COR-L47 (cell line): ENCODE results near the gene C1orf159.

Source experiments
- DNase-seq: peaks from one replicate; lab custom pipeline; 2025; lab: John Stamatoyannopoulos, UW

C1orf159 gene

DNA sequence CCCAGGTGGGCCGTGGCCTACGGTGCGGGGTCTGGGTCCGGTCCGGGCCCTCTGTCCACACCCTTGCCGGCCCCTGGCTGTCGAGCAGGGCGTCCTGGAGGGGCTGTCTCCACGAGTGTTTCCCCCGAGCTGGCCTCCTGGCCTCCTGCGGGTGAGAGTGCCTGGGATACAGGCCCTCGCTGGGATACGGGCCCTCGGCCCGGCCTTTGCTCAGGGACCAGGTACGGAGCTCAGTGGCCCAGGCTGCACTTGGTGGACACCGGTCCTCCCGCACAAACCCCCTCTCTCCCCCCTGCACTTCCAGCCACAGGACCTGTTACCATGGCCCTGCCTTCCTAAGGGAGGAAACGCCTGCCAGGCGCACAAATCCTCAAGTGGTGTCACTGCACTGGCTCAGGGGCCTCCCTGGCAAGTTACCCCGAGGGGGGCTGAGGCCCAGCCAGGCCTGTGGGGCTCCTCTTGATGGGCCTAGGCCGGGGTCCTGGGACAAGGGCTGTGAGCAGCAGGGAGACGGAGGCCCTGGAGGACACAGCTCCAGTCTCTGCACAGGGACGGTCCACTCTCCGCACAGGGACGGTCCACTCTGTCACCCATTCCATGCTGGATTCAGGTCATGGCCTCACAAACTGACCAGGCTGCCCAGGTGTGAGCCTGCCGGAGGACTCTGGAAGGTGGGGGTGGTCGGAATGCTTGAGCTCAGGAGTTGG lies 23.6 kb downstream of the C1orf159 start:
- no peak for DNase-seq

DNA sequence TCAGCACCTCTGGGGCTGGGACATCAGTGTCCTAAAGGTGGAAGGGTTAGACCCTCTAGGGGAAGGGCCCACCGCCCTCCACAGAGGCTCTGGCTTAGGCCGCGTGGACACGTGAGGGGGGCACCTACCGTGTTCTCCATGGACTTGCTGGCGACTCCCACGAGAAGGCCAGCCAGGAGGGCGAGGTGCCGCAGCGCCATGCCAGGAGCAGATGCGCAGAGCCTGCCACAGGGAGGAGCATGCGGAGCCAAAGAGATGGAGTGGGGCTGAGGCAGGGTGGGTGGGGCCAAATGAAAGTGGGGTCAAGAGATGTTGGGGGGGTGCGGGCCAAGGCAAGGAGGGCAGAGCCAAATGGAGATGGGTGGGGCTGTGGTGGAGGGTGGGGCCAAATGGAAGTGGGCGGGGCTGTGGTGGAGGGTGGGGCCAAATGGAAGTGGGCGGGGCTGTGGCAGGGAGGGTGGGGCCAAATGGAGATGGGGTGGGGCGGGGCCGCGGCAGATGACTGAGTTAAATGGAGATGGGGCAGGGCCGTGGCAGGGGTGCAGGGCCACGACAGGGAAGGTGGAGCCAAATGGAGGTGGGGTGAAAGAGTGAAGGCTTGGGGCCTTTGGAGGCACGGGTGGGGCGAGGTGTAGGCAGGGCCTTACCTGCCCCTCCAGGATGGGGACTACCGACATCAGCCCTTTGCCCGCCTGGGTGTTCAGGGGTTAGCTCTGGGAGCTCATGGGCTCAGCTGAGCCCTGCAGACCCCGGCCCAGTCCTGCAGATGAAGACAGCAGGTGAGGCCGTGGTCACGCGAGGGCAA lies 24.3 kb downstream of the C1orf159 start:
- no peak for DNase-seq

DNA sequence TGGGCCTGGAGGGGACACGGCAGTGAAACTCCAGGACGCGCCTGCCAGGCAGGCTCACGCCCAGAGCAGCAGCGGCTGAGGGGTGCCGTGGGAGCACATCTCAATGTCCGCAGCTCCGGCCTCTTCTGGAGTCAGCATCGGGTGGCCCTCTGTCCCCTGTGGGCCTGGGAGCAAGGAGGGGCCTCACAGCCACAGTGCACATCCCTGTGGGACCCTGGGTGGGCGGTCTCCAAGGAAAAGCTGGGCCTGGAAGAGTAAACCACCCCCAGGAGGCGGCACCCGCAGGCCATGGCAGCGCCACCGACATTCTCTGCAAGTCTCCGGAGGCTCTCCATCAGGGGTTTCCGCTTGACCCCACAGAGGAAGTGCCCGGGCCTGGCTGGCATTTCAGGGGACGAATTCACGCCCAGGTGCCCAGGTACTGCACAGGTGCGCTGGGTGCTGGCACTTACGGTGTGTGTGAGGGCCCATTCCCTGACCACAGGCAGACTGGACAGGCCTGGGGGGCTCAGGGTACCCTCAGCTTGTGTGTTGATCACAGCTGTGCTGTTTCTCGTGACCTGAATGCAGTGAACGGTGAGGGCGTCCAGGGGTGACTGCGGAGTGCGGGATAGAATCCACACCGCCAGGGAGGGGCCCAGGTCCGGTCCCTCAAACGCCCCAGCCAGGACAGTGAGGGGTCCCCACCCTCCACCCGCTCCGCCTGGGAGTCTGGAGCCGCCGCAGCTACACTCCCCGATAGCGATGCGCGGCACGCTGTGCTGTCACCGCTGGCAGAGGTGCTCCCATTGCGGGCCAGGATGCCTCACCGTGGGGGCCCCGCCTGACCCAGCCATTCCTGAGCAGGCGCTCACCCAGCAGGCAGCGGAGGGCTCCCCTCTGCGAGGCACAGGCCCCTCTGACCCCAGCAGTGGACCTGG lies 25.2 kb downstream of the C1orf159 start:
- no peak for DNase-seq

DNA sequence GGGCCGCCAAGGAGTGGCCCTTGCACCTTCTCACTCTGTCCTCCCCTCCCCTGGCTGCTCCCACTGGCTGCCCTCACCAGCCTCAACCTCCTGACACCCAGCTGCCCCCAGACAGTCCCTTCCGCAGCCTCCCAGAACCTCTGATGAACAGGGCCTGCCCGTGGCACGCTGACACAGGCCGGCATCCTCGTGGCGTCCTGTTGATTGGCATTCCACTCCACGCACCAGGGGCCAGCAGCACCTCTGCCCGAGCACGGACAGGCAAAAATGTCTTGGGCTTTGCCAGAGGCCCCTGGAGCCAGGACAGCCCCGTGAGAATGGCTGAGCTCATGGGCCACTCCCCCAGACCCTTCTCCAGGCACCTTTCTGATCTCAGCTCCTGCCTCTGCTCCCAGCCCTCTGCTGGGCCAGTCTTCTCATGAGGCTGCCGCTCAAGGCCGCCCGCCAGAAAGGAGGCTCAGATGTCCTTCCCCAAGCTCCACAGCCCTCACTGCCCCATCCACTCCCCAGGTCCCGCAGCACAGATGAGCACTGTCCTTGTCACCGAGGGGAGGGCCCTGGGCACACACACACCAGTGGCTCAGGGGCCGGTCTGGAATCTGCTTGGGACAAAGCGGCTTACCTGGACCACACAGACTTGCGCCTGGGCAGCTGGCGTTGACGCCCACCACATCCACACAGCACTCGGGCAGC lies 26.0 kb downstream of the C1orf159 start:
- DNase-seq: no peak

DNA sequence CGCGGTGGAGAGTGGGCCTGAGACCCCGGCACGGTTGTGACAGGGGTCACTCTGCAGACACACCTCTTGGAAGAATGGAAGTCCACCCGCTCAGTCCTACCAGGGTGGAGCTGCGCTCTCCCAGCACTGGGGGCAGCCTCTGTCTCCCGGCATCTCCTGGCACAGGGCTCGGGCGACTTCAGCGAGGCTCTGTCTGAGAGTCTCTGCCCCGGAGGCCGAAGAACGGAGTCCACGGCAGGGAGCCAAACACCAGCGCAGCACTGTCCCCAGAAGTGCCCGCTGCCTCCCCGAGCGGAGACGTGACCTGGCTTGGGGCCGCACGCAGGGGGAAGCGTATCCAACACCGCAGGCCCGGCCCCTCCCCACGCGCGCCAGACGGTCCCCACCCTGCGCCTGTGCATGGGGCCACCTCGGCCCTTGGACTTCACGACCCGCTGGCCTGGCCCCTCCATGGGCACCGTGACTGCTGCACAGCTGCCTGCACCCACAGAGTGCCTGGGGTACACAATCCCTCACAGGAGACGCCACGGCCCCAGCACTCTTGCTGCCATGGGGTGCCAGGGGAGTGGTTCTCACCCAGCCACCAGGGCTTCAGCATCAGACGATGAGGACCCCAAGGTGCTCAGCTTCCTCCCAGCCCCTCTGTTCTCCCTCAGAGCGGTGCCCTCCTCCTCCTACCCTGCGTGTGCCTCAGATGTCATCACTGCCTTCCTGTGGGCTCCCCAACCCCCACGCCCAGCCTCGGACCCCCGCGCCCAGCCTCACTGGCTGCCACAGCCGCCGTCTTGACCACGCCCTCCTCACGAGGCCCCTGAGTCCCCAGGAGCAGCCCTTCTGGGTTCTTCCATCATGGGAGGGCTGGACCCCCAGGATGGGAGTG lies 26.8 kb downstream of the C1orf159 start:
- no peak for DNase-seq

DNA sequence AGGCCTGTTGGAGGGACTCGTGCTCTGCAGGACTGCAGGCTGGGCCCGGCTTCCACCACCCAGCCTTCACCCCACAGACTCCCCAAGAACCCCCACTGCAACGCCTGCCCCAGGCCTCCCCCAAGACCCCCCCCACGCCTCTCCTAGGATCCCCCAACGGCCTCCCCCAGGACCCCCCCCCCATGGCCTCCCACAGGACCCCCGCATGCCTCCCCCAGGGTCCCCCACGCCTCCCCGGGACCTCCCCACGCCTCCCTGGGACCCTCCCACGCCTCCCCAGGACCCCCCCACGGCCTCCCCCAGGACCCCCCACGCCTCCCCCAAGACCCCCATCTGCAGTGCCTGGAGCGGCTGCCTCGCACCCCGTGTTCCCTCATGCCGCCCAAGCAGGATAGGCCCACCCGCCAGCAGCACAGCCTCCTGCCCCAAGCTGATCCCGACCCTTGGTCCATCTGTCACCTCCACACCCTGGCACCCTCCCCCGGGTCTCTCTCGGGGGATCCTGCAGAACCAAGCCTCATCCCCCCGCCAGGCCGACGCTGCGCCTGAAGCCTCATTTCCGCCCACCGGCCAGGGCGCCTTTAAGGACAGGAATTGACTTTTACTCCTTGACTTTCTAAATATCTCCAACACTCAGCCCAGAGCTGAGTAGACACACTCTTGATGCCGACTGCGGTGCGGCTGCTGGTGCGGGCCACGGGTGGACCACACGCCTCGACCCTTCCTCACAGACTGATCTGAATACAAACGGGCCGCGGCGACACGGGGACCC lies 27.7 kb downstream of the C1orf159 start:
- DNase-seq: no peak

DNA sequence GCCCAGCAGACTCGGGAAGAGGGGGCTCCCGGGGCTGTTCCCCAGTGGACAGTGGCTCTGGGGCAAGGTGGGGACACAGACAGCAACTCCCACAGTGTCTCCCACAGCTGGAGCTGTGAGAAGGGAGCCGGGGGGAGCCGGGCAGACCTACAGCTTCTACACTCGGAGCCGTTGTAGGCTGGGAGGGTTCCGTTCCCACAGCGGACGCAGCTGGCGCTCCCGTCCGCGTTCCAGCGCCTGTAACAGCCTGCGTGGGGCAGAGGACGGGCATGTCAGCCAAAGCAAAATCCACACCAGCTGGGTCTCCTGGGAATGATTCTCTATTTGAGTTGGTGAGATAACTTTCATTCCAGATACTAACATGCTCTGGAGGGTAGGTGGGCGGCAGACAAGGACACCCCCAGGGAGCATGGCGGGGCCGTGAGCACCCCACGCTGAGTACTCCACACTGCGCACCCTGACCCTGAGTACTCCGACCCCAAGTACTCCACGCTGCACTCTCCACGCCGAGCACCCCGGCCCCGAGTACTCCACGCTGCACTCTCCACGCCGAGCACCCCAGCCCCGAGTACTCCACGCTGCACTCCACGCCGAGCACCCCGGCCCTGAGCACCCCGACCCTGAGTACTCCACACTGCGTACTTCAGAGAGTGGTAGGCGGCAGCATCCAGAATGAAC lies 28.4 kb downstream of the C1orf159 start:
- no peak for DNase-seq

DNA sequence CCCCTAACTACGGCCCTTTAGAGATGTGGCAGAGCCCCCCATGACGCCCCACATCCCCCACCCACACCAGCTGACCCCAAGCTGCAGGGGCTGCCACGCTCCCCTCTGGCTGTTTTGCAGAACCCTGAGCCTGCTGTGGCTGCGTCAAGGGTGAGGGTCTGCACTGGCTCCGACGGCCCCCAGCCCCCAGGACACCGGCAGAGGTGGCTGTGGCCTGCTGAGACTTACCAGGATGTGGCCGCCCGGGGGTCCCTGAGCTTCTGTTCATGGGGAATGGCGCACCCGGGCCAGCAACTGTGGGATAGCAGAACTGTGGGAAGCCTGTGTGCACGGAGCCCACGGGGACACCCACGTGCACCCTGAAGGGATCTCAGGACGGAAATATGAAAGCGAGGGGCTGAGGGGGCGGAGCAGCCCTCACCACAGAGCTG lies 29.0 kb downstream of the C1orf159 start:
- DNase-seq: no peak

DNA sequence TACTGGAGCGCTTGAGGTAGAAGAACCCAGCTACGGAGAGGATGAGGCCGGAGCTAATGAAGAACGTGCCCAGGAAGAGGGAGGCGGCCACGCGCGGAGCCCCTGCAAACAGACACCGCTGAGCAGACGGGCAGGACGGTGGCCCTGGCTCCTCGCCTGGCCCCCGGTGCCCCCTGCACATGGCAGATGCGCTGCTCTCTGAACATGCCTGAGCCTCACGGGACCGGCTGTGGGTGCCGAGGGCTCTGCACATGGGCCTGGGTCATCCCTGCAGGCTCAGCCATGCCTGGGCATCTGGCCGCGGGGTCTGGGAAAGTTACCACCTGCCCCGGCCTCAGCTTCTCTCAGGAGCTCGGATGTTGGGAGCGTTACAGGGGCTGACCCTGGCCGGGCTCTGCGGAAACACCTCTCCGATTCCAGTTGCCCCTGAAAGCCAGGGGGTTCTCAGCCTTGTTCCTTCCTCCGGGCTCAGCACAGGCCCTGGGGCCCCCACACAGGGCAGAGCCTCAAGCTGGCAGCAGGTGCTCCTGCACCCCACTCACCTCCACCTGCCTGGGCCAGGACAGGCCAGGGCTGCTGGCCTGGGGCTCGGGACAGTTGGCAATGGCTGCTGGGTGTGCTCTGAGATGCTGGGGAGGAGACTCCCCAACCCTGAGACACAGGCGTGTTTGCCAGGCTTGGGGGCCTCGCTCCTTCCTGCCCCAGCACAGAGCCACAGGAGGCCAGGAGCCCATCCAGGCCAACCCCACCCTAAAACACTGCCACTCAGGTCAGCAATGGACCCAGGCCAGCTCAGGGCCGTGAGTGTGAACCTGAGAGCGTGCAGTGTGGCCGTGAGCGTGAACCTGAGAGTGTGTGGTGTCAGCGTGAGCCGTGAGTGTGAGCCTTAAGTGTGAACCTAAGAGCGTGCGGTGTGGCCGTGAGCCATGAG lies 29.7 kb downstream of the C1orf159 start:
- DNase-seq: no peak

DNA sequence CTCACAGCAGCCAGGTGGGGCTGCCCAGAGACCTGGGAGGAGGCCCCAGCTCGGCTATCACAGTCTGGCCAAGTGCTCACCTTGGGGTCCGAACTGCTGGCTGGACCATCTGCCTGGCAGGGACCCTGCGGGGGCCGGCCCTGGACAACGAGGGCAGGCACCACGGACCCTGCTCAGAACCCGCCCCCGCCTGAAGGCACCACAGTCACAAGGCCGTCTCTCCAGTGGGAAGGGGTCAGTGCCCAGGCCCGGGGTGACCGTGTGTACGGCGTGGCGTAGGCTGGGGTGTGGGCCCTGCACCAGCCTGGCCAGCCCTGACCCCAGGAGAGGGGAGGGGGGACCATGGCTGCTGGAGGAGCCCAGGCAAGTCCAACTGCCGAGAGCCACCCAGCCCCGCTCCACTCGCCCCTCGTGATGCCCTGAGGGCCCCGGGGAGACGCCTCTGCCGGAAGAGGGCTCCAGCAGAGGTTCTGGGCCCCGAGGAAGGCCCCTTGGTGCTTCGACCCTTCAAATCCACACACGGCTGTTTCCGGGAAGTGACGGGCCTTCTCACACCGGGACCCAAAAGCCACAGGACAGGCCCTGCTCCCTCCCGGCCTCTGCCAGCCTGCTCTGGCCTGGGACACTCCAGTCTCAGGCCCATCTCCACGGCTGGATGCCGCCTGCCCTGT lies 30.6 kb downstream of the C1orf159 start:
- DNase-seq: no peak

DNA sequence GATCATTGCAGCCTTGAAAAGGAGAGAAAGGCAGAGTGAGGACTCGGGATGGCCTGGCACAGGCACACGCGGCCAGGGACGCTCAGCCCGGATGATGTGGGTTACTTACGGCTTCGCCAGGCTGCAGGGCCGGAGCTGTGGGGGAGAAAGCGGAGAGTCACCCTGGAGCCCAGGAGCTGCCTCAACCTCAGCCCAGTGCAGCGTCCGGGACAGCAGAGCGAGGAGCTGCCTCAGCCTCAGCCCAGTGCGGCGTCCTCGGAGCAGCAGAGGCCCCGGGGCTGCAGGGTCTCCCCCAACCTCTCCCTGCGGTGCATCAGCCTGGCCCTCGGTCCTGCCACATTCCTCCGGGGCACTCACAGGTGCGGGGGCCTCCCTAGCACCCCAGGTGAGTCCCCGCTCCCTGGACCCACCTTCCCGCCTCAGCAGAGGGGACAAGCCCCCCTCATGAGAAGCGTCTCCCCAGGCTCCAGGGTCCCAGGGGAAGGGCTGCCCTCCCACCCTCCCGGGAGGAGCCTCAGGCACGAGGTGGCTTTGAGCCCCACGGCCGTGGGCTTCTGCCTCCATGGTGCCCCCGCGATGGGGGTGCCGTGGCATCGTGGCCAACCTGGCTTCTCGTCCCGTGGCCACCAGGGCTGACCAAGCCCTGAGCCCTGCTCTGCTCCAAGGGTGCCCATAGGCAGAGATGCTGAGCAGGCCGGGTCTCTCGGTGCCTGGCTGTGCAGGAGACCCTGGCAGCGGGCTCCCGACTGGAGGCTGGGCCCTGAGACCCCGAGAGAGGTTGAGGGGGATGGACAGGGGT lies 31.3 kb downstream of the C1orf159 start:
- DNase-seq: no peak

DNA sequence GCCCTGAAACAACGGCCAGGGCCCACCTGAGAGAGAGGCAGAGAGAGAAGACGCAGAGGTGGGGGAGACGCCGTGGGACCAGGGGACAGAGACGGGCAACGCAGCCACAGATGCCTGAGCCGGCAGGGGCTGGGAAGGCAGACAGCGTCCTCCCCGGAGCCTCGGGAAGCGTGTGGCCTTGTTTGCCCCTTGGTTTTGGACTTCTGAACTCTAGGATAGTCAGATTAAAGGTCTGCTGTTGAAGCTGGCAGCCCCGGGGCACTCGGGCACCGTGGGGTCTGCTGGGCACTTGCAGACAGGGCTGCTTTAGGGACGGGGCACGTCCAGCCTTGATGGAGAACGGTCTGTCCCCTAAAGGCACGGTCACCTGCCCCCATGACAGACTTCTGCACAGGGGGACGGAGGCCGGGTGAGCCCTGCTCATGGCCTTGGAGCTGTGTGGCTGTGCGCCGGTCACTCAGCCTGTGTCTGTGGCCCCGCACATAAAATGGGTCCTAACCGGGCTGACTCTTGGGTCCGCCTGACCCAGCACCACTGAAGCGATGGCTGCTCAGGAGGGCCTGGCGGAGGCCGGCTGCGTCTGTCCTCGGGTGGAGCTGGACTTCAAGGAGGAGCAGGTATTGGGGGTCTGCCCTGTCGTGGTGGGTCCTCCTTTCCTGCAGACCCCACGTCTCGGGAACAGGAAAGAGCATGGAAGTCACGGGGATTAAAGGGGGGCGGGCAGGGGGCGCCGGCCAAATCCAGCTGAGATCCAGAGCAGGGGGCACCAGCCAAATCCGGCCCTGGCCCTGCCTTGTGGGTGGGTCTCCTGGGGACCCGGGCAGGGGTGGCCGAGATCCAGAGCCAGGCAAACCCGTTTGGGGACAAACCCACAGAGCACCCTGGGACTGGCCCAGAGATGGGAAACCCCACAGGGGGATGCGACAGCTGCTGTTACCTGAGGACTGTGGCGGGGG lies 32.2 kb downstream of the C1orf159 start:
- no peak for DNase-seq

DNA sequence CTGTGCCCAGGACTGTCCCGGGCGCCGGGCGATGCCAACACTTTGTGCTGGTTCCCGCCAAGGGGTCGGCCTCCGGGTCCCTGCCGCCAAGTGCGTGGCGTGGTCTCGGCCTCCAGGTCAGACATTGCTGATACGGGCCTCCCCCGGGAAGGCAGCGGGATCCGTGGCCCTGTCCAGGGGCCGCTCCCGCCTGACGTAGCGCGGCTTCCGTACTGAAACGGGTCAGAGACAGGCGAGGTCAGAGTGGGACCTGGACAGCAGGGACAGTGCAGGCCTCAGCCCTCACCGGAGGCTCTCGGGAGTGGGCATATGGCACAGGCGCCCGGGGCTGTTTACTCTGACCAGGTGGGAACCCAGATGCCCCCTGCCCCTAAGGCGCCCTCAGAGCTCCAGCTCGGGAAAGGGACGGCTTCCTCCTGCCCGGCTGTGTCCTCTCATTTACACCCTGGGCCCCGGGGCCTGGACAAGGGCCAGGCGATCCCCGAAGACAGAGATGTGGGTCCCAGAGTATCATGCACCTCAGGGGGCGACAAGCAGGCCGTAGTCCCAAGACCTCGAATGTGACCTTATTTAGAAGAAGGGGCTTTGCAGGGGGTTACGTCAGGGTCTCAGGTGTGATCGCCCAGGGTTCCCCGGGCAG lies 33.0 kb downstream of the C1orf159 start:
- DNase-seq: no peak

DNA sequence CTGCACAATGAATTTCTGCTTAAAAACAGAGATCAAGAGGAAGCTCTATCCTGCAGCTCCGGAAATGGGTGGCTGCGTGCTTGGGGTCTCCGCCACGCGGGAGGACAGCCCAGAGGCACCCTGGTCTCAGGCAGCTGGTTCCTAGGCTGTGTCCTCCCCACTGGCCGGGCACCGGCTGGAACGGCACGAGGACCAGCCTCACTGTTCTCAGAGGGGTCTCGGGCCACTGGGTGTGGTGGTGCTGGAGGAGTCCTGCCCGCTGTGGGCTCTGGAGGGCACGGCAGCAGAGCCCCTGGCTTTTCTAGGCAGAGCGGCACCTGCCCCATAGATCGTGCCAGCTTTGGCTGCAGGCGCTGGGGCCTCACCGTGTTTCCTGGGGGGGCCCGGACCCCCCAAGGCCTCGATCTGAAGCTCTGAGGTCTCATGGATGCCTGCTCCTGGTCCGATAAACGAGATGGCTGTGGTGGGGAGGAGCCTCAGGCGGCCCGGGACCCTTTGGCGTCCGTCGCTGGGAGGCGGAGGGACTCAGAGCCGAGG lies 33.6 kb downstream of the C1orf159 start:
- DNase-seq: no peak
